Glutamatergic neuron (in vitro differentiated cells): ENCODE results near the gene POLE. TPM values are rescaled to one million over a fixed set of nuclear protein-coding genes. Genes with fewer than 3 reads are reported as not detected.
A peak's percentile ranks its signal among the peaks of the same experiment; 100 is the strongest.

Source experiments
- DNase-seq: peaks from one replicate; pipeline ENCODE4 v3.0.0; 2022
- H3K27ac Mint-ChIP-seq: one replicate; pipeline ENCODE4 v1.8.0; 2020; ENCODE audit warnings: mild to moderate bottlenecking, mixed read lengths, inconsistent platforms; ENCODE audit not compliant: unreplicated experiment
- H3K27me3 Mint-ChIP-seq: one replicate; pipeline ENCODE4 v1.8.0; 2020; ENCODE audit warnings: mild to moderate bottlenecking, moderate library complexity, mixed read lengths, inconsistent platforms; ENCODE audit not compliant: unreplicated experiment
- H3K36me3 Mint-ChIP-seq: one replicate; pipeline ENCODE4 v1.8.0; 2020; ENCODE audit warnings: mild to moderate bottlenecking, mixed read lengths, inconsistent platforms; ENCODE audit not compliant: unreplicated experiment
- H3K4me1 Mint-ChIP-seq: one replicate; pipeline ENCODE4 v1.8.0; 2020; ENCODE audit warnings: mild to moderate bottlenecking, low read depth, mixed read lengths, inconsistent platforms; ENCODE audit not compliant: unreplicated experiment
- H3K4me3 Mint-ChIP-seq: one replicate; pipeline ENCODE4 v1.8.0; 2020; ENCODE audit warnings: mild to moderate bottlenecking, mixed read lengths, inconsistent platforms; ENCODE audit not compliant: unreplicated experiment
- H3K9me3 Mint-ChIP-seq: one replicate; pipeline ENCODE4 v1.8.0; 2020; ENCODE audit warnings: mild to moderate bottlenecking, moderate library complexity, mixed read lengths, inconsistent platforms; ENCODE audit not compliant: unreplicated experiment
- total RNA-seq: library from RNA; stranded (reverse); fragmentation: NEBNext Ultra II Directional; extraction: Animal tissue kit (Norgen Biotek cat#: 25700); gene quantifications from one replicate; pipeline ENCODE4 v1.2.1, GENCODE V29; 2021; ENCODE audit not compliant: unreplicated experiment
- TF ChIP-seq, protein P1 (sequence below): fragments of 200-600 bp; sonication (generic); IDR thresholded peaks from one replicate; pipeline ENCODE4 v1.5.0; 2021; ENCODE audit not compliant: partially characterized antibody, unreplicated experiment

POLE gene
- total RNA-seq, 1 donor from 2014 or later: 38.6 TPM

DNA sequence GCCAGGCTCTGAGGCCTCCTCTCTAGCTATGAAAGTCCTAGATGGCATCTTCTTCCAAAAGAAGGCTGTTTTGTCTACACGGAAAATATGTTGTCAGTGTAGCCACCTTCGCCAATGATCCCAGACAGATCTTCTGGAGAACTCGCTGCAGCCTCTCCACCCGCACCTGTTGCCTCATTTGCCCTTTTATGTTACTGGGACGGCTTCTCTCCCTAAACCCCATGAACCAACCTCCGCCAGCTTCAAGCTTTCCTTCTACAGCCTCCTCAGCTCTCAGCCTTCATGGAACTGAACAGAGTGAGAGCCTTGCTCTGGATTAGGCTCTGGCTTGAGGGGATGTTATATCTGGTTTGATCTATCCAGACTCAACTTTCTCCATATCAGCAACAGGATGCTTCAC is 57.8 kb downstream of the POLE start:
- H3K36me3 Mint-ChIP-seq: no peaks in the 10 kb centered on the region
- TF ChIP-seq, protein P1, sequence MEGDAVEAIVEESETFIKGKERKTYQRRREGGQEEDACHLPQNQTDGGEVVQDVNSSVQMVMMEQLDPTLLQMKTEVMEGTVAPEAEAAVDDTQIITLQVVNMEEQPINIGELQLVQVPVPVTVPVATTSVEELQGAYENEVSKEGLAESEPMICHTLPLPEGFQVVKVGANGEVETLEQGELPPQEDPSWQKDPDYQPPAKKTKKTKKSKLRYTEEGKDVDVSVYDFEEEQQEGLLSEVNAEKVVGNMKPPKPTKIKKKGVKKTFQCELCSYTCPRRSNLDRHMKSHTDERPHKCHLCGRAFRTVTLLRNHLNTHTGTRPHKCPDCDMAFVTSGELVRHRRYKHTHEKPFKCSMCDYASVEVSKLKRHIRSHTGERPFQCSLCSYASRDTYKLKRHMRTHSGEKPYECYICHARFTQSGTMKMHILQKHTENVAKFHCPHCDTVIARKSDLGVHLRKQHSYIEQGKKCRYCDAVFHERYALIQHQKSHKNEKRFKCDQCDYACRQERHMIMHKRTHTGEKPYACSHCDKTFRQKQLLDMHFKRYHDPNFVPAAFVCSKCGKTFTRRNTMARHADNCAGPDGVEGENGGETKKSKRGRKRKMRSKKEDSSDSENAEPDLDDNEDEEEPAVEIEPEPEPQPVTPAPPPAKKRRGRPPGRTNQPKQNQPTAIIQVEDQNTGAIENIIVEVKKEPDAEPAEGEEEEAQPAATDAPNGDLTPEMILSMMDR: no peak

DNA sequence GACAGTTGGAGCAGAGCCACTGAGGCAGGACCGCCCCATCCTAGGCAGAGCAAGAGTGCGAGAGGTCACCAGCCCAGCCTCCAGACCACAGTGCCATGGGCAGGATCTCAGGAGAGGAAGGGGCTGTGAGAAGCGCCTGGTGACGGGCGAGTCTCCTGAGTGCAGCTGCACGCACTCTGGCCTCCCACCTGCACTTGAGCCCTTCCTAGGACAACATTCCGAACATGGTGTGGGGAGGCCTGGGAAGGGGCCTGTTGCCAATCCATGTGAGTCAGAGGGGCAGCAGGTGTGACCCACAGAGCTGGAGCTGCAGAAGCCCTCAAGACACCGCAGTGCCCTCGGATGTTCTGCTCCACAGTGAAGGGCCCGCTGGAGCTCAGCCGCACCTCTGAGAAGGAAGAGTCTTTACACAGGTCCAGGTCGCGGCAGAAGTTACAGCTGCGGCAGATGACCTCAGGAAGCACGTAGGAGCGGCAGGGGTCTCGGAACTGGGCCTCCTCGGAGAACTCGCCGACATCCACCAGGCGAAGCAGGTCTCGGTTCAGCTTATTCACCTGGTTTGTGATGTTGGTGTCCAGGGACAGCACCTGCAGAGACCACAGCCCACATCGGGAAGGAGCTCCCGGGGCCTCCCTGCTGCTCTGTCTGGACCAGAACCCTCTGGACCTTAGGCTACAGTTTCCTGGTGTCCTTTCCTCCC is 61.3 kb downstream of the POLE start:
- no peaks in the 10 kb centered on the region for H3K36me3 Mint-ChIP-seq
- no peak for DNase-seq
- TF ChIP-seq, protein P1: no peak
- H3K9me3 Mint-ChIP-seq: peaks cover 3% of the 10 kb centered on the region
- H3K4me3 Mint-ChIP-seq: no peak overlapping the region
- peaks cover 13% of the 10 kb centered on the region for H3K27me3 Mint-ChIP-seq
- peaks cover 15% of the 10 kb centered on the region for H3K4me1 Mint-ChIP-seq
- no peak overlapping the region for H3K27ac Mint-ChIP-seq

More for the DNA sequence above, 57.8 kb downstream of the POLE start:
- Mint-ChIP-seq H3K27me3 (peaks cover 4% of the 10 kb centered on the region), H3K4me3 (no peak overlapping the region), H3K4me1 (peaks cover 5% of the 10 kb centered on the region), H3K9me3 (peaks cover 4% of the 10 kb centered on the region), H3K27ac (no peak overlapping the region)
- DNase-seq: no peak

DNA sequence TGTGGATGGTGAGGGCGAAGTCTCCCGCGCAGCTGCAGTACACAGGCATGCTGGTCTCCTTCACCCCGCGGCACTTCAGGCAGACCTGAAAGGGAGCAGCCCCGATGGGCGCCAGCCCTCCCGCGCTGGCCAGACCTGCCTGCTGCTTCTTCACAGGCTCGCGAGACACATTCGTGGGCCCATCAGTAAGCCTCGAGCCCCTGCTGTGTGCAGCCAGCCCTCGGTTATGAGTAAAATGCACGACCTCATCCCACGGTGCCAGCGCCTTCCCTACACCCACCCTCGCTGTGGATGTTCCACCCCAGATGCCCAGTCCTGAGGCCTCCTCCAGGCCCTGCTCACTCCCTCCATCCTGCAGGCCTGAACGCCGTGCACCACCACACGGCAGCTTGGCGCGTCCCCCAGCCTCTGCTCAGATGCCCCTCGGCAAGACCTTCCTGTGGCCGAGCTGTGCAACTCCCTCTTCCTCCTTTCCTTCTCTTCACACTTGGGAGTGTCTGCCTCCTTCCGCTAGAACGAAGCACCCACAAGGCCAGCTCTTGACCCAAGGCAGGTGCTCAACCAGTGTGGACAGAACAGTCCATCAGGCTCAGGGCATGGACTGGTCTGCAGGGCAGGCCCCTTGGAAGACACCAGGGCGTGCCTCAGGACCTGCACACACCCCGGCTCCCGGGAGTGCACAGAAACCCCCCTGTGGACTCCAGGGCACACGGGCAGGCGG is 62.1 kb downstream of the POLE start:
- H3K27ac Mint-ChIP-seq: peak overlapping the region; percentile 43
- peaks cover 3% of the 10 kb centered on the region for H3K9me3 Mint-ChIP-seq
- no peak for DNase-seq
- H3K4me1 Mint-ChIP-seq: peaks cover 15% of the 10 kb centered on the region
- H3K4me3 Mint-ChIP-seq: no peak overlapping the region
- TF ChIP-seq, protein P1: no peak
- H3K36me3 Mint-ChIP-seq: no peaks in the 10 kb centered on the region
- H3K27me3 Mint-ChIP-seq: peaks cover 13% of the 10 kb centered on the region

DNA sequence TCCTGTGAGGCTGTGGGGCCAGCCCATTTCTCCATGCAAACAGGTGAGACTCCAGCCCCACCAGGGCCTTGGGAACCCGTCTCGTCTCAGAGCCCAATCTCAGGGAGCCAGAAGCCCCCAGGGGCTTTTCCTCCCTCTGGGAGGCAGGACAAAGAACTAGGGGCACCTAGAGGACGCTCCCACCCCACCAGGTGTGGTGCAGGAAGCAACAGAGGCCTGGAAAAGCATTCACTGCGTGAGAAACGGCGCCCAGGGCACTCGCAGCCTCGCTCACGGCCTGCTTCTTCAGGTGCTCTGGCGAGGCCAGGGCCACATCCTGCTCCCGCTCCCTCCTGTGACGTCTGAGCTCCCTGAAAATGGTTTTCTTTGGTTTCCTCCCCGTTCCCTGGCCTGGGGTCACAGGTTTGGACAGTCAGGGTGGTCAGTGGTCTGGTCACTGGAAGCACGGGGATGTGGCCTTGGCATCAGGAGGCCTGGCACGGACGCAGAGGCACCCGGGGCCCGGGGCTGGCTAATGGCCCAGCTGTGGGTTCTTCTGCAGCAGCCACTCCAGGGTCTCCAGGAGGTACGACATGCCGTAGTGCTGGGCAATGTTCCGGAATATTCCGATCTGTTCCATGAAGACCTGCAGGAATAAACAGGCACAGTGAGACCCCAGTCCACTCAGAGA is 62.8 kb downstream of the POLE start:
- TF ChIP-seq, protein P1: no peak
- Mint-ChIP-seq H3K36me3 (no peaks in the 10 kb centered on the region), H3K27ac (no peak overlapping the region)

More for the DNA sequence above, 62.8 kb downstream of the POLE start:
- Mint-ChIP-seq H3K9me3 (peaks cover 3% of the 10 kb centered on the region), H3K27me3 (peaks cover 13% of the 10 kb centered on the region), H3K4me1 (peaks cover 15% of the 10 kb centered on the region), H3K4me3 (no peak overlapping the region)
- DNase-seq: no peak
